Activated naive CD4-positive, alpha-beta T cell treated with anti-CD3 and anti-CD28 coated beads, Interleukin-2, amount 10 ng/mL, durations not matched to agents 7 days and 5 days (primary cell): ENCODE measurements around the gene SGPL1.
"Not testable (repeated sequence)": the region's sequence is repeated elsewhere in the genome, so short reads cannot be mapped to it uniquely, and the experiment has no call there.

Experiments
- CTCF ChIA-PET: fragments of 350-600 bp; sonication (Branson Sonifier 250); formaldehyde crosslinking; loops from one replicate; lab custom pipeline; 2021; ENCODE audit warnings: antibody characterized with exemption; lab: Charles Lee
- DNase-seq: peaks from one replicate; pipeline ENCODE4 v3.0.0-alpha.2; 2020
- H3K27ac Mint-ChIP-seq: one replicate; pipeline ENCODE4 v1.8.0; 2021; ENCODE audit warnings: mild to moderate bottlenecking, moderate library complexity, mixed read lengths
- H3K27me3 Mint-ChIP-seq: one replicate; pipeline ENCODE4 v1.8.0; 2021; ENCODE audit warnings: mild to moderate bottlenecking, mixed read lengths
- H3K36me3 Mint-ChIP-seq: one replicate; pipeline ENCODE4 v1.8.0; 2021; ENCODE audit warnings: mixed read lengths
- H3K4me1 Mint-ChIP-seq: one replicate; pipeline ENCODE4 v1.8.0; 2021; ENCODE audit warnings: mixed read lengths
- H3K4me3 Mint-ChIP-seq: one replicate; pipeline ENCODE4 v1.8.0; 2021; ENCODE audit warnings: mild to moderate bottlenecking, moderate library complexity, mixed read lengths
- H3K9me3 Mint-ChIP-seq: one replicate; pipeline ENCODE4 v1.8.0; 2021; ENCODE audit warnings: mixed read lengths

SGPL1 gene

GRCh38 chr10:70815504-70816219, at the start of gene SGPL1:
TSS of gene SGPL1 (plus strand) at chr10:70815948. CDS start at chr10:70816854, 906 bp downstream.
- peaks cover 22% of the 10 kb centered on the region for H3K4me1 Mint-ChIP-seq
- peaks cover 10% of the 10 kb centered on the region for H3K27me3 Mint-ChIP-seq
- DNase-seq = peak; percentile 83
- CTCF ChIA-PET = interaction anchor here (1.0 to 2.8 kb wide), 4 partner anchors 18 to 87 kb away, joined by 3 to 24 read pairs (median 3); no protein-coding TSS in a partner anchor
- peak within 1 kb of the TSS; percentile 80 for H3K4me3 Mint-ChIP-seq
- H3K36me3 Mint-ChIP-seq = peaks cover 10% of the 10 kb centered on the region
- no peaks in the 10 kb centered on the region for H3K9me3 Mint-ChIP-seq
- peak within 1 kb of the TSS; percentile 56 for H3K27ac Mint-ChIP-seq

GRCh38 chr10:70768026-70768685, 47.6 kb upstream of the SGPL1 start:
- H3K9me3 Mint-ChIP-seq = peaks cover 11% of the 10 kb centered on the region
- not testable (repeated sequence) for H3K36me3 Mint-ChIP-seq, H3K27ac Mint-ChIP-seq, H3K4me1 Mint-ChIP-seq, H3K4me3 Mint-ChIP-seq
- CTCF ChIA-PET = interaction anchor here (1.8 kb wide), 1 partner anchor 219 kb away, joined by 6 read pairs; no protein-coding TSS in a partner anchor
- peak; percentile 9 for DNase-seq
- H3K27me3 Mint-ChIP-seq = peaks cover 27% of the 10 kb centered on the region

- peak; percentile 1 for DNase-seq
- Mint-ChIP-seq H3K27ac (no peak overlapping the region), H3K36me3 (no peaks in the 10 kb centered on the region), H3K4me1 (no peaks in the 10 kb centered on the region), H3K4me3 (no peak overlapping the region), H3K9me3 (peaks cover 11% of the 10 kb centered on the region), H3K27me3 (peaks cover 20% of the 10 kb centered on the region)
- CTCF ChIA-PET = interaction anchor here (1.8 kb wide), 1 partner anchor 220 kb away, joined by 6 read pairs; no protein-coding TSS in a partner anchor
These were observed 46.6 kb upstream of the SGPL1 start for GRCh38 chr10:70769121-70769520.

DNA sequence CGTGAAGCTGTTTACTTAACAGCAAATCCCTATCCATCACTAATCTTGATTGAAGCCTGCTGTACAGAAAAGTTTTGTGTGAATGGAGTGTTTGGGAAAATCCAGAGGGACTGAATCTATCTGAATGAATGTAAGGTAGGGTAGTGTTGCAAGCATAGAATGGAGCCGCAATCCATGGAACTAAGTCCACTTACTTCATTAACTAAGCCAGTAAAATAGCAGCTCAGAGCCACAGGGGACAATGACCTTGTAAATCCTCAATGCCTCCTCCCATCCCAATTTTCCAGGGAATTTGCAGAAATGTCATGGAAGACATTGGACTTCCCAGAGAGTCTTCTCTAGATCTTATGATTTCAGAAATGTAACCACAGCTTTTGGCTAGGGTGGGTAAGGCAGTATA, 45.7 kb upstream of the SGPL1 start:
- H3K27me3 Mint-ChIP-seq = peaks cover 19% of the 10 kb centered on the region
- H3K4me1 Mint-ChIP-seq = no peaks in the 10 kb centered on the region
- H3K4me3 Mint-ChIP-seq = no peak overlapping the region
- CTCF ChIA-PET = interaction anchor here (1.8 kb wide), 1 partner anchor 221 kb away, joined by 6 read pairs; no protein-coding TSS in a partner anchor
- H3K27ac Mint-ChIP-seq = no peak overlapping the region
- peaks cover 11% of the 10 kb centered on the region for H3K9me3 Mint-ChIP-seq
- DNase-seq = peak; percentile 5
- H3K36me3 Mint-ChIP-seq = no peaks in the 10 kb centered on the region

DNA sequence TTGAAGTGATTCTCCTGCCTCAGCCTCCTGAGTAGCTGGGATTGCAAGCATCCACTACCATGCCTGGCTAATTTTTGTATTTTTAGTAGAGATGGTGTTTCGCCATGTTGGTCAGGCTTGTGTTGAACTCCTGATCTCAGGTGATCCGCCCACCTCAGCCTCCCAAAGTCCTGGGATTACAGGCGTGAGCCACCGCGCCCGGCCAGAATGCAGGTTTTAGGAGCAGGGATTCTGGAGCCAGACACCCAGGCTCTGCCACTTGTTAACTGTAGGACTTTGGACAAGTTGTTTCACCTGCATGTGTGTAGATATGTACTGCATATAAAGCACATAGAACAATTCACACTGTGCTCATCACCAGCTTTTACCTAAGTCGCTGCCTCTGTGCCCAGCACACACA, 45.2 kb upstream of the SGPL1 start:
- H3K9me3 Mint-ChIP-seq, DNase-seq, H3K27ac Mint-ChIP-seq, H3K4me3 Mint-ChIP-seq, H3K36me3 Mint-ChIP-seq, H3K4me1 Mint-ChIP-seq: not testable (repeated sequence)
- CTCF ChIA-PET = interaction anchor here (1.0 kb wide), 1 partner anchor 211 kb away, joined by 3 read pairs; no protein-coding TSS in a partner anchor
- H3K27me3 Mint-ChIP-seq = peaks cover 19% of the 10 kb centered on the region

DNA sequence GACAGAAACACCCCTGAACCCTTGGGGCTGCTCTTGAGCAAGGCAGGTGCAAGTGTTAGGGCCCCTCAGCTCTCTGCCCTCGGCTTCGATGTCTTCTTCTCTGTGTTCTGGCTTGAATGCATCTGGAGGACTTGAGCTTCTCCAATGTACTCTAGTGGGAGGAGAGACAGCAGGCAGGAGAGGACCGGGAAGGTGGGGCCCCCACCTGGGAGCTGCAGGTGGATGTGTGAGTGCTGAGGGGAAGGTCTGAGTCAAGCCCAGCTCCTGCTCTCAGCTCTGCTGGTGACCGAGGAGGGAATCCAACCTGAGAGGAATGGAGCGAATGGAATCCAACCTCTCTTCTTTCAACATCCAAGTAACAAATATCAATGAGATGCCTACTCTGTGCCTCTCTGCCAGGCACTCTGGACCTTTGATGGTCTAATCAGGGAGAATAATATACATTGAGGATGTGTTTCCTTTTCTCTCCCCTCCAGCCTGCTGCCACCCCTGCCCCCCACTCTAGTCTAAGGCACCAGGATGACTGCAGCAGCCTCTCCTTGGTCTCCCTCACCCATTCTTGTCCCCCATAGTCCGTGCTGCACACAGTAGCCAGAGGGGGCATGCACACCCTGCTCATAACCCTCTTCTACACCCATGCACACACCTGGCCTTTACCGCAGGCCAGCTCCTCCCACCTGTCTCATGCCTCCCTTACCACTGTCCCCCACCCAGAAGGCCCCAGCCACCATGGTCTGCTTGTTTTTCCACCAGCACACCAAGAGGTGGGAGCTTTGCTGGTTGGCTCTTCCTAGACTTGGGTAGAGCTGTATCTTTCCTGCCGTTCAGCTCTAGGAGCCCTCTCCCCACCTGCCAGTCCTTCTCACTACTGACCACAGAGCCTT, 44.2 kb upstream of the SGPL1 start:
- Mint-ChIP-seq H3K27ac (no peak overlapping the region), H3K9me3 (peaks cover 4% of the 10 kb centered on the region)
- DNase-seq = peak; percentile 19

GRCh38 chr10:70772627-70773026, 43.1 kb upstream of the SGPL1 start:
- CTCF ChIA-PET = no interaction called here
- DNase-seq = no peak

More for the DNA sequence above, 44.2 kb upstream of the SGPL1 start:
- CTCF ChIA-PET = interaction anchor here (1.0 kb wide), 1 partner anchor 212 kb away, joined by 3 read pairs; no protein-coding TSS in a partner anchor
- Mint-ChIP-seq H3K4me1 (no peaks in the 10 kb centered on the region), H3K27me3 (peaks cover 13% of the 10 kb centered on the region), H3K4me3 (no peak overlapping the region), H3K36me3 (no peaks in the 10 kb centered on the region)

GRCh38 chr10:70773461-70773860, 42.3 kb upstream of the SGPL1 start:
- Mint-ChIP-seq H3K36me3 (no peaks in the 10 kb centered on the region), H3K9me3 (no peaks in the 10 kb centered on the region), H3K4me3 (no peak overlapping the region), H3K4me1 (no peaks in the 10 kb centered on the region), H3K27me3 (peaks cover 12% of the 10 kb centered on the region), H3K27ac (no peak overlapping the region)
- no peak for DNase-seq
- CTCF ChIA-PET = no interaction called here

More at GRCh38 chr10:70772627-70773026, 43.1 kb upstream of the SGPL1 start:
- H3K27ac Mint-ChIP-seq = no peak overlapping the region
- H3K36me3 Mint-ChIP-seq = no peaks in the 10 kb centered on the region
- H3K4me1 Mint-ChIP-seq = no peaks in the 10 kb centered on the region
- H3K4me3 Mint-ChIP-seq = no peak overlapping the region
- peaks cover 14% of the 10 kb centered on the region for H3K27me3 Mint-ChIP-seq
- no peaks in the 10 kb centered on the region for H3K9me3 Mint-ChIP-seq

DNA sequence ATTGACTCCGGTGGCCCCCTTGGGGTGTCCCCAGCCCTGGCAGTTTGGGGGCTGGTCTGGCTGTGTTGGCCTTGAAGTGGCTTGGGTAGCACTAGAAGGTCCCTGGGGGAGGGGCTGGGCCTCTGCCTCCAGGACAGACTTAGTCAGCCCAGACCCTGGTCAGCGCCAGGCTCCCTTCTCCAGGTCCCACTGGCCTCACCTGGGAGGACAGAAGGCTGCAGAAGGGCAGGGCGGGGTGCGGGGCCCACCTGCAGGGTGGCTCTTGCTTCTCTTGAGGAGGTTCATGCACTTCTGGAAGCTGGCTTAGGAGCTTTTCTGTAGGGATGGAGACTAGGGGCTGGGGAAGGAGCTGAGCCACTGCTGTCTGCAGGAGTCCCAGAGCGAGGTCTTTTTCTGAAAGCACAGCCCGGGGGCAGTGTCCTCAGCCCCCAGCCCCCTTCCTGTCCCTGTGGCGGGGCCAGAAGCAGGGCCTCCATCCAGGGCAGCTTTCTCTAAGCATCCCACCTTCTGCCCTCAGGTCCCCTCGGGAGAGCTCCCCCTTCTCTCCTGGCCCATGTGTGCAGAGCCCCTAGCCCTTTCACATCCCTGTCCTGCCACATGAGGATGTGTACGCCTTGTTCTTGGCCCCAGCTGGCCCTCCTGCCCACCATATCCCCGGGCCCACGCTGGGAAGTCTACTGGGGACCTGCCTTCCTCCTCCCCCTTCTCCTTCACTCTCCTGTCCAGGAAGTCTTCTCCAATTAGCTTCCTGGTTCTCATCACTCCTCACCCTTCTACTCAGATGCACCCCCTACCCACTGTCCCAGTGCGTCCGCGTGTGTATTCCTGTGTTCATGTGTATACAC, 41.6 kb upstream of the SGPL1 start:
- H3K27ac Mint-ChIP-seq = no peak overlapping the region
- CTCF ChIA-PET = no interaction called here
- no peaks in the 10 kb centered on the region for H3K9me3 Mint-ChIP-seq
- no peak overlapping the region for H3K4me3 Mint-ChIP-seq
- peak; percentile 14 for DNase-seq
- H3K27me3 Mint-ChIP-seq = peaks cover 13% of the 10 kb centered on the region
- no peaks in the 10 kb centered on the region for H3K4me1 Mint-ChIP-seq
- H3K36me3 Mint-ChIP-seq = no peaks in the 10 kb centered on the region

DNA sequence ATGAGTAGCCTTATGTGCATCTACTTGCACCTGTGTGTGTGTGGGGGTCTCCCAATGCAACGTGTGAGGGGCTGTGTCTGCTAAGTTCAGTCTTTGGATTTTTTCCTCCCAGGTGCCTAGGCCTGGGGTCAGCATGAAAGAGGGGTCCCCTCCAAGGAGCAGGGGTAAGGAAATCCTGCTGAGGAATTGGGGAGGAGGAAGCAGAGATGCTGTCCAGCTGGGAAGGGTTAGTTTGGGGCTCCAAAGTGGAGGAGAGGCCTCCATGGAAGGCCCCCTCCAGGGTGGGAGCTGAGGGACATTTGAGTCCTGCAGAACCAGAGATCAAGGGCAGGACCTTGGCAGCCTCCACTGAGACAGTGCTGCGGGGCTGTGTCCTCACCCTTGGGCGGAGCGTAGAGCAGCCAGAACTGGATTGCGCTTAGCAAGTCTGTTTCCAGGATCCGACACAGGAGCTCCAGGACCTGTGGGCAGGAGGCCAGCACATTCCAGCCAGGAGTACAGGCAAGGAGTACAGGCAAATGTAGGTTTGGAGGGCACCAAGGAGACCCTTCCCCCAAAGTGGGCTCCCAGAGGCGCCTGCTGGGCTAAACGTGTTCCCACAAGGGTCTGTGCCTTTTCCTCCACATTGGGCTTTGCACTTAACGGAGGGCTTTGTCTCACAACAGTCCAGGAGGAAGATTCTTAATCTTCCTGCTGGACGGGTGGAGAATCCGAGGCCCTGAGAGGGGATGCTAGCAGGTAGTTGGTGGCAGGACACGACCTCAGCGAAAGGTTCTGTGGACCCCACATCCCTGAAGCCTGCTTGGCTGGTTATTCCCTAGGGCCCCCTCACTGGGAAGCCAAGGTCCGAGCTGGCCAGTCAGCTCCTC, 40.7 kb upstream of the SGPL1 start:
- no peaks in the 10 kb centered on the region for H3K9me3 Mint-ChIP-seq
- H3K27me3 Mint-ChIP-seq = peaks cover 17% of the 10 kb centered on the region
- no peak overlapping the region for H3K27ac Mint-ChIP-seq
- no peaks in the 10 kb centered on the region for H3K4me1 Mint-ChIP-seq
- H3K36me3 Mint-ChIP-seq = no peaks in the 10 kb centered on the region
- H3K4me3 Mint-ChIP-seq = no peak overlapping the region
- DNase-seq = peak; percentile 17
- CTCF ChIA-PET = no interaction called here

DNA sequence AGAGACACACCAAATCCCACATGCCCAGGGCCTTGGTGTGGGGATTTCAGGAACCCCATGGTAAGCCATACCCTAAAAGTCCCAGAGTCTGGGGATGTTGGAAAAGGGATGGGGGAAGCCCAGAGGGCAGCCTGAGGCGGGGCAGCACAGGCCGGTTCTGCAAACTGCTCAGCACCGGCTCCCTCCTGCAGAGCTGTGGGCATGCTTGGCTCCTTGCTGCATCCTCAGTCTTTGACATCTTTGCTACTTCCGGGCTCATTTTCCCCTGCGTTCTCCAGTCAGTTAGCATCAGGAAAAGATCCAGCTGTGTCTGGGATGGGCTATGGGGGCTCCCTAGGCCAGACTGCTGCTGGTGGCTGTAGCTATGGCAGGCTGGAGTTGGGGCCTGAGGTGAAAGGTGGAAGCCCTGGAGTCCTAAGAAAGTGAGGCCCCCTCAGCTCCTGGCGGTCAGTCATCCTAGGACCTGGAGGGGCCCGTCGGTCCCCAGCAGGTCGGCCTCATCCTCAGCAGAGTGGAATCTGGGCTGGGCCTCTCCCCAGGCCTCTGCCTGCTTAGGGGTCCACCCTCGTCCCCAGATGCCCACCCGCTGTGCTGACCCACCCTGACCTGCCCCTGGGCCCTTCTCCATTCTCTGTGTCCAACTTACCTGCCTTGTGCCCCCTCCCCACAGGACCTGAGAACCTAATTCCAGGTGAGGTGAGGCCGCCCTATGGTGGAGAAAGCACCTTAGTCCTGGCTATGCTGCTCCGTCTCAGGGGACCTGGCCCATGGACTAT, 39.9 kb upstream of the SGPL1 start:
- peak; percentile 5 for DNase-seq
- CTCF ChIA-PET = no interaction called here
- H3K27ac Mint-ChIP-seq = no peak overlapping the region

DNA sequence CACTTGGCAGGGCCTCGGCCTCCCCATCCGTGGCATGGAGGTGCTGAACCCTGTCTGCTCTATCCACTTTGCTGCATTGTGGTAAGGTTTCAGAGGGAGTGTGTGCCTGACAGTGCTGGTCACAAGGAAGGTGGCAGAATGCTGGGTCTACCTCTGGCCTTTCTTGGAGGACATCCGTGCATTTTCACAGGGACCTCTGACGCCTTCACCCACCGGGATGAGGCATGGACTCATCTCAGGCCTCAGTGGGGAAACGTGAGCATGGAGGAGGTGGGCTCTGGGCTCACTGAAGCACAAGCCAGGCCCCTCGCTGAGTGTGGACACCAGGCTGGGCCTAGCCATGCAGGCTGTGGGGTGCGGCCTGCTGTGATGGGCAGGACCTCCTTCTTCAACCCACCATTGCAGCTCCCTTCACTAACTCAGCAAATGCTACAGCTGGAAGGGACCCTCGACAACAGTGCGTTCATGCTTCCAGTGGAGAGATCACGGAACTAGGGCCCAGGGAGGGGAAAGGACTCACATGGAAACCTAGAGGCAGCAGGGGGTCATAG, 39.2 kb upstream of the SGPL1 start:
- no peak overlapping the region for H3K4me3 Mint-ChIP-seq
- CTCF ChIA-PET = no interaction called here
- H3K27me3 Mint-ChIP-seq = peaks cover 13% of the 10 kb centered on the region
- H3K36me3 Mint-ChIP-seq = no peaks in the 10 kb centered on the region
- H3K4me1 Mint-ChIP-seq = no peaks in the 10 kb centered on the region
- DNase-seq = peak; percentile 11
- H3K27ac Mint-ChIP-seq = no peak overlapping the region
- no peaks in the 10 kb centered on the region for H3K9me3 Mint-ChIP-seq

More for the DNA sequence above, 39.9 kb upstream of the SGPL1 start:
- Mint-ChIP-seq H3K9me3 (no peaks in the 10 kb centered on the region), H3K4me1 (no peaks in the 10 kb centered on the region), H3K4me3 (no peak overlapping the region), H3K27me3 (peaks cover 17% of the 10 kb centered on the region), H3K36me3 (no peaks in the 10 kb centered on the region)
